ENCODE measurements around the gene MX2.

MX2 gene

GRCh38 chr21:41360072-41360821, 1.6 kb upstream of the MX2 start:
- DNase-seq (ENCODE audit: low read depth) = peak; percentile 53
- TF ChIP-seq CTCF (IDR thresholded peaks at IDR 0.05; ENCODE audit: low read length, missing control alignments) = no peak
- H3K4me3 ChIP-seq (replicated peaks; ENCODE audit: low read depth, low read length) = no peak overlapping the region

GRCh38 chr21:41361053-41361785, 608 bp upstream of the MX2 start:
- DNase-seq (ENCODE audit: low read depth) = no peak
- H3K4me3 ChIP-seq (replicated peaks; ENCODE audit: low read depth, low read length) = no peak overlapping the region
- TF ChIP-seq CTCF (IDR thresholded peaks at IDR 0.05; ENCODE audit: low read length, missing control alignments) = no peak

GRCh38 chr21:41362605-41363369, 960 bp downstream of the MX2 start:
- H3K4me3 ChIP-seq (replicated peaks; ENCODE audit: low read depth, low read length) = no peak overlapping the region
- no peak for DNase-seq (ENCODE audit: low read depth)
- TF ChIP-seq CTCF (IDR thresholded peaks at IDR 0.05; ENCODE audit: low read length, missing control alignments) = no peak

- DNase-seq (ENCODE audit: low read depth) = no peak
- no peak overlapping the region for H3K4me3 ChIP-seq (replicated peaks; ENCODE audit: low read depth, low read length)
- no peak for TF ChIP-seq CTCF (IDR thresholded peaks at IDR 0.05; ENCODE audit: low read length, missing control alignments)
These were observed 1.8 kb downstream of the MX2 start for GRCh38 chr21:41363370-41364270.

- TF ChIP-seq CTCF (IDR thresholded peaks at IDR 0.05; ENCODE audit: low read length, missing control alignments) = no peak
- H3K4me3 ChIP-seq (replicated peaks; ENCODE audit: low read depth, low read length) = no peak overlapping the region
- no peak for DNase-seq (ENCODE audit: low read depth)
These were observed 2.5 kb downstream of the MX2 start for GRCh38 chr21:41364308-41364707.

GRCh38 chr21:41365377-41366107, 3.7 kb downstream of the MX2 start:
- no peak for TF ChIP-seq CTCF (IDR thresholded peaks at IDR 0.05; ENCODE audit: low read length, missing control alignments)
- H3K4me3 ChIP-seq (replicated peaks; ENCODE audit: low read depth, low read length) = no peak overlapping the region
- DNase-seq (ENCODE audit: low read depth) = no peak

All from fibroblast of pulmonary artery (primary cell).